DND-41 (cell line): ENCODE measurements around the gene PSD2.

Experiments
- ATAC-seq: fragments of 200-7000 bp; cut with Tn5 transposase; 3 replicates; pipeline ENCODE4 v1.9.1; 2021; ENCODE audit warnings: low read depth; ENCODE audit not compliant: insufficient read depth
- DNase-seq: peaks from one replicate; pipeline ENCODE4 v3.0.0-alpha.2; 2020
- H2AFZ ChIP-seq: 2 replicates; pipeline ENCODE4 v1.6.0; 2012; ENCODE audit warnings: low read depth, low read length
- H3K27ac ChIP-seq: 2 replicates; pipeline ENCODE4 v1.5.1; 2012; ENCODE audit warnings: low read length, inconsistent platforms
- H3K27me3 ChIP-seq: fragments of 200-600 bp; sonication (generic); 2 replicates; pipeline ENCODE4 v1.6.0; 2012; ENCODE audit warnings: low read length, mild to moderate bottlenecking, inconsistent platforms; ENCODE audit not compliant: insufficient read depth, poor library complexity
- H3K36me3 ChIP-seq: 2 replicates; pipeline ENCODE4 v1.5.1; 2012; ENCODE audit warnings: low read length, inconsistent platforms; ENCODE audit not compliant: insufficient read depth
- H3K4me1 ChIP-seq: 2 replicates; pipeline ENCODE4 v1.5.1; 2012; ENCODE audit warnings: mild to moderate bottlenecking, low read length; ENCODE audit not compliant: insufficient read depth
- H3K4me2 ChIP-seq: 2 replicates; pipeline ENCODE4 v1.6.0; 2012; ENCODE audit warnings: mild to moderate bottlenecking, moderate library complexity, low read length, inconsistent platforms; ENCODE audit not compliant: insufficient read depth
- H3K4me3 ChIP-seq, 2 experiments: fragments of 200-600 bp in 1 of 2; shearing (Covaris generic) in 1 of 2; 2 replicates each; pipeline ENCODE4 v1.5.1; 2012 to 2016; ENCODE audit warnings: inconsistent platforms in 2 of 2, low read length in 2 of 2, mild to moderate bottlenecking in 2 of 2, low read depth in 1 of 2, moderate library complexity in 1 of 2
- H3K79me2 ChIP-seq: 2 replicates; pipeline ENCODE4 v1.6.0; 2012; ENCODE audit warnings: low read length, inconsistent platforms; ENCODE audit not compliant: insufficient read depth
- H3K9ac ChIP-seq: 2 replicates; pipeline ENCODE4 v1.6.0; 2012; ENCODE audit warnings: low read depth, mild to moderate bottlenecking, inconsistent platforms, low read length, moderate library complexity
- H3K9me3 ChIP-seq: 2 replicates; pipeline ENCODE4 v1.5.1; 2012; ENCODE audit warnings: low read length, moderate library complexity, mild to moderate bottlenecking, inconsistent platforms; ENCODE audit not compliant: insufficient read depth, severe bottlenecking
- H4K20me1 ChIP-seq: 2 replicates; pipeline ENCODE4 v1.6.0; 2012; ENCODE audit warnings: low read length; ENCODE audit not compliant: insufficient read depth
- CTCF ChIP-seq: IDR thresholded peaks from 2 replicates; pipeline ENCODE4 v1.5.1; 2012; ENCODE audit warnings: borderline replicate concordance, low read length, moderate library complexity, mild to moderate bottlenecking; ENCODE audit not compliant: poor library complexity, severe bottlenecking; ENCODE audit errors: extremely low read depth
- EZH2 ChIP-seq: IDR thresholded peaks from 3 replicates; pipeline ENCODE4 v1.6.1; 2012; ENCODE audit warnings: borderline replicate concordance, low read depth, mild to moderate bottlenecking, moderate library complexity, low read length, inconsistent platforms; ENCODE audit not compliant: severe bottlenecking

PSD2 gene

DNA sequence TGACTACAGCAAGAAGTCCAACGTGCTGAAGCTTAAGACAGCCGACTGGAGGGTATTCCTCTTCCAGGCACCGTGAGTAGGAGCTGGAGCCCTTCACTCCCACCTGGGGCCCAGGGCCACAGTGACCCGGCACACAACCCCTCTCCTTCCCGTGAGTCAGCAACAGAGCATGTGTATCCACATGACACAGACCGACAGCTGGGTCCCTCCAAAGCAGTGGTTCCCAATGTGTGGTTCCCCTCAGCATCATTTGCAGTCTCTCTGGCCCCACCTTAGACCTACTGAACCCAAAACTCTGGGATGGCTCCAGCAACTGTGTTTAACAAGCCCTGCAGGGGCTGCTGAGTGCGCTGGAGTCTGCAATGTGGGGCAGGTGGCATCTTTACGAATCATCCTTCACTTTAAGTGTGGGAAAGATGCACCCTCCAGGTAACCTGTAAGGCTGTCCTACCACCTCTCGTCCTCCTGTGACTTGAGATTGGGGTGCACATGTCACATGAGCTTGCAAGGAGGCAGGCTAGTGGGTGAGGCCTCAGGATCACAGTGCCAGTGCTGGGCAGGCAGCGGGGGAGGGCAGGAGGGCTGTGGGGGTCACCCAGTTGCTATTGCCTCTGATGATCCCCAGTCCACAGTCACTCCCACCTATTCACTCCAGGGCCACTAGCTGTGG is 42.2 kb downstream of the PSD2 start:
- Histone ChIP-seq H2AFZ (no peak overlapping the region), H3K4me1 (no peaks in the 10 kb centered on the region), H3K27me3 (no peaks in the 10 kb centered on the region), H3K9me3 (no peaks in the 10 kb centered on the region), H4K20me1 (no peaks in the 10 kb centered on the region), H3K27ac (no peak overlapping the region), H3K79me2 (no peaks in the 10 kb centered on the region), H3K36me3 (no peaks in the 10 kb centered on the region), H3K4me2 (no peak overlapping the region), H3K4me3 (no peak overlapping the region), H3K9ac (no peak overlapping the region)
- TF ChIP-seq EZH2 (no peak), CTCF (no peak)
- DNase-seq (no peak), ATAC-seq (no peak)

- Histone ChIP-seq H3K9me3 (no peaks in the 10 kb centered on the region), H3K27ac (no peak overlapping the region), H3K4me2 (no peak overlapping the region), H2AFZ (no peak overlapping the region), H4K20me1 (no peaks in the 10 kb centered on the region), H3K36me3 (no peaks in the 10 kb centered on the region), H3K9ac (no peak overlapping the region), H3K4me1 (no peaks in the 10 kb centered on the region), H3K4me3 (no peak overlapping the region), H3K27me3 (no peaks in the 10 kb centered on the region), H3K79me2 (no peaks in the 10 kb centered on the region)
- no peak for DNase-seq
- ATAC-seq, result no peak
- TF ChIP-seq EZH2 (no peak), CTCF (no peak)
These were observed 43.0 kb downstream of the PSD2 start for GRCh38 chr5:139838381-139839197.

DNA sequence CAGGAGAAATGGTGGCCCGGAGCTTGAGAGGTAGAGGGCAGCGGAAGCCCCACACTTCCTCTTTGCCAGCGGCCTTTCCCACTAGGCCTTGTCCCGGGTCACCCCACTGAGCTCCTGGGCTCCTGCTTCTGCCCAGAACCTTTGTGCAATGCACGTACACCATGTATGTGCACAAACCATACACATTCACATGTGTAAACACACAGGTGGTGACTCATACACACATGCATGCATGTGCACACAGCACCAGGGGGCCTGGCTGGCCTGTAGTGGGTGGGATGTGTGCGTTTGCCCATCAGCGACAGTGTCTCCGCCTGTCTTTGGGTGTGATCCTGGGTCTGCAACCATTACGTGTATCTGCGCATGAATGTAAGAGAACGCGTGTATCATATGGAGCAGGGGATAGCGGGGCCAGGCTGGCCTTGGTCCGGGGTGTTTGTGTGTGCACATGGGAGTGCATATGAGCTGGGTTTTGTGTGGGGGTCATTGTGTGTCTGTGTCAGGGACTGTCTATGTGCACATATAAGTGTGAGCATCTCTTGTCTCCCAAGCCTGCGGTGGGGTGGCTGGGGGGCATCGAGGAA is 43.7 kb downstream of the PSD2 start:
- Histone ChIP-seq H4K20me1 (no peaks in the 10 kb centered on the region), H3K9me3 (no peaks in the 10 kb centered on the region), H3K27ac (no peak overlapping the region), H3K4me2 (no peak overlapping the region), H3K9ac (no peak overlapping the region), H2AFZ (no peak overlapping the region), H3K79me2 (no peaks in the 10 kb centered on the region), H3K36me3 (no peaks in the 10 kb centered on the region), H3K27me3 (no peaks in the 10 kb centered on the region), H3K4me3 (no peak overlapping the region), H3K4me1 (no peaks in the 10 kb centered on the region)
- TF ChIP-seq EZH2 (no peak), CTCF (no peak)
- no peak for ATAC-seq
- DNase-seq, result no peak
